ENCODE measurements around the gene RNF10.
"Not testable (repeated sequence)": the region's sequence is repeated elsewhere in the genome, so short reads cannot be mapped to it uniquely, and the experiment has no call there.

DNA sequence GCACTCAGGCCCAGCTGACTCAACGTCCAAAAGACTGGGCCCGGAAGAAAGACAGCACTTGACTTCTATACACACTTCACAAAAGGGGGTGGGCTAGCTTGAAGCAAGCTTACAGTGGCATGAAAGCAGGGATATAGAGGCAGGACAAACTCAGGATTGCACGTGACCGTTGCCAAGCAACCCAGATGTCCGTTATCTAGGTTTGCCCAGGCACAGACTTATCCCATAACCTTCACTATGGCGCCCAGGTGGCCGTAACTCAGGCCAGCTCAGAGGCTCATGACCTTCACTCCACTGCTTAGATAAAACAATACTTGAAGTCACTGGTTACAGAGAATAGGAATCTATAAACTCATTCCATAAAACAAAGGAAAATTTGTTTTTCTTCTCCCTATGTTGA, 46.6 kb upstream of the RNF10 start:
- TF ChIP-seq, protein P1, sequence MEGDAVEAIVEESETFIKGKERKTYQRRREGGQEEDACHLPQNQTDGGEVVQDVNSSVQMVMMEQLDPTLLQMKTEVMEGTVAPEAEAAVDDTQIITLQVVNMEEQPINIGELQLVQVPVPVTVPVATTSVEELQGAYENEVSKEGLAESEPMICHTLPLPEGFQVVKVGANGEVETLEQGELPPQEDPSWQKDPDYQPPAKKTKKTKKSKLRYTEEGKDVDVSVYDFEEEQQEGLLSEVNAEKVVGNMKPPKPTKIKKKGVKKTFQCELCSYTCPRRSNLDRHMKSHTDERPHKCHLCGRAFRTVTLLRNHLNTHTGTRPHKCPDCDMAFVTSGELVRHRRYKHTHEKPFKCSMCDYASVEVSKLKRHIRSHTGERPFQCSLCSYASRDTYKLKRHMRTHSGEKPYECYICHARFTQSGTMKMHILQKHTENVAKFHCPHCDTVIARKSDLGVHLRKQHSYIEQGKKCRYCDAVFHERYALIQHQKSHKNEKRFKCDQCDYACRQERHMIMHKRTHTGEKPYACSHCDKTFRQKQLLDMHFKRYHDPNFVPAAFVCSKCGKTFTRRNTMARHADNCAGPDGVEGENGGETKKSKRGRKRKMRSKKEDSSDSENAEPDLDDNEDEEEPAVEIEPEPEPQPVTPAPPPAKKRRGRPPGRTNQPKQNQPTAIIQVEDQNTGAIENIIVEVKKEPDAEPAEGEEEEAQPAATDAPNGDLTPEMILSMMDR (IDR thresholded peaks at IDR 0.05) = not testable (repeated sequence)
- not testable (repeated sequence) for TF ChIP-seq POLR2A (IDR thresholded peaks at IDR 0.05; ENCODE audit: low read depth); POLR2AphosphoS5 (IDR thresholded peaks at IDR 0.05)

All from esophagus muscularis mucosa (tissue), 3 donors.